Thoracic aorta (tissue), 2 donors: ENCODE data around the gene MTG1. TPM values are rescaled to one million over a fixed set of nuclear protein-coding genes. Genes with fewer than 3 reads are reported as not detected.

Source experiments
- ATAC-seq: fragments of 150-250 bp; one replicate; pipeline ENCODE4 v1.8.0; 2017; ENCODE audit warnings: low read depth; ENCODE audit not compliant: insufficient number of reproducible peaks, low FRiP score
- DNase-seq: peaks from one replicate; pipeline ENCODE4 v3.0.0-alpha.2; 2020; ENCODE audit warnings: low spot score
- H3K27ac ChIP-seq, 2 donors: fragments of 200-600 bp; sonication (generic); 1 replicate in 1 of 2; 2 replicates in 1 of 2; pipeline ENCODE4 v1.5.1; 2016; ENCODE audit warnings: mild to moderate bottlenecking in 2 of 2, moderate library complexity in 2 of 2
- H3K27me3 ChIP-seq: fragments of 200-600 bp; sonication (generic); replicated peaks from 2 replicates; pipeline ENCODE4 v1.6.0; 2016; ENCODE audit warnings: mild to moderate bottlenecking; ENCODE audit not compliant: insufficient read depth
- H3K36me3 ChIP-seq: fragments of 200-600 bp; sonication (generic); one replicate; pipeline ENCODE4 v1.5.1; 2016
- H3K4me1 ChIP-seq, 2 donors: fragments of 200-600 bp; sonication (generic); 1 replicate in 1 of 2; 2 replicates in 1 of 2; pipeline versions ENCODE4 v1.5.1 to v1.6.0; 2016; ENCODE audit warnings: low read depth in 2 of 2, mild to moderate bottlenecking in 1 of 2; ENCODE audit not compliant: control insufficient read depth in 1 of 2
- H3K4me3 ChIP-seq: fragments of 200-600 bp; sonication (generic); 2 replicates; pipeline ENCODE4 v1.5.1; 2016; ENCODE audit warnings: mild to moderate bottlenecking
- H3K9me3 ChIP-seq: fragments of 200-600 bp; sonication (generic); 2 replicates; pipeline ENCODE4 v1.5.1; 2016
- CTCF ChIP-seq: fragments of 200-600 bp; sonication (generic); IDR thresholded peaks from one replicate; pipeline ENCODE4 v1.5.1; 2019; ENCODE audit warnings: antibody characterized with exemption
- total RNA-seq, 2 donors: library from RNA; depleted of rRNA; stranded (reverse); fragments of >200 nt; gene quantifications; one replicate each; pipeline versions ENCODE4 v1.1.0 to v1.2.3, GENCODE V29; 2016

MTG1 gene
- total RNA-seq, 2 donors from 2014 or later = 18.0 to 18.6 TPM

DNA sequence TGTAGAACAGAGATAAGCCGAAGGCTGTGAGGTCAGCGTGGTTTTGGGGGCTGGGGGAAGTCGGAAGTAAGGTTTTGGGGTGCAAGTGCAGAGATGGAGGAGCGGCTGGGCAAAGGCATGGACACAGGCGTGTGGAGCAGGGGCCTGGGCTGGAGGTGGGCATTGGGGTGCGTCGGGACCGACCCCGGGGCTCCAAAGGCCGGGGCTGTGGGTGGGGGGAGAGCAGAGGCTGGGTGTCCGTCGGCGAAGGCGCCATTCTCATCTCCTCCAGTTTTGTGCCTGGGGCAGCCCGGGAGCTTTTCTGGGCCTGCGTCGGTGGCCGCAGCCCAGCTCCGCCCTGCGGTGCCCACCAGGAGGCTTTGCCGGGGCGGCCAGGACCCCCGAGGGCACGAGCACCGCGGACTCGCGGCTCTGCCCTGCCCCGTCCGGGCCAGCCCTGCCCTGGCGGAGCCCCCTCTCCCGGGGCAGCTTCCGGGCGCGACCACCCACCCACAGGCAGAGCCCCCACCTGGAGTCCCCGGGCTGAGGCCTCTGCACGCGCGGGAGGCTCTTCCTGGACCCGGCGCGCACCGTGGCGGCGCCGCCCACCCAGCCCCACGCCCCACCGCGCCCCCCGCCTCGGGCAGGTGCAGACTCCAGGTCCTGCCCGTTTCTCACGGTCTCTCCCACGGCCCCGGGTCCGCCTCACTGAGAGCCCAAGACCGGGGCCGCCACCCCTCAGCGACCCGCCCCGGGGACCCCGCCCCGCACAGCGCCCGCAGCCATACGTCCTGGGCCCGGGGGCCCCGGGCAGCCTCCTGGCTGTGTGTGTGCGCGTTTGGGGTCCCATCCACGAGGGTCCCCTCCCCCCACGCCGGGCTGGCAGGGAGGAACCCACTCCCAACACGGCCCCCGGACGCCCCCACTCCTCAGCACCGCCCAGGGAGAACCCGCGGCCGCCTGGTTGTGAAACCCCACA lies 52.1 kb downstream of the MTG1 start:
- H3K4me3 ChIP-seq = no peak overlapping the region
- H3K9me3 ChIP-seq = peaks cover 31% of the 10 kb centered on the region
- TF ChIP-seq CTCF = no peak
- ATAC-seq (no peak), DNase-seq (no peak)
- H3K27me3 ChIP-seq = no peaks in the 10 kb centered on the region
- no peaks in the 10 kb centered on the region for H3K4me1 ChIP-seq
- H3K36me3 ChIP-seq = peaks cover 6% of the 10 kb centered on the region
- H3K27ac ChIP-seq = no peak overlapping the region

DNA sequence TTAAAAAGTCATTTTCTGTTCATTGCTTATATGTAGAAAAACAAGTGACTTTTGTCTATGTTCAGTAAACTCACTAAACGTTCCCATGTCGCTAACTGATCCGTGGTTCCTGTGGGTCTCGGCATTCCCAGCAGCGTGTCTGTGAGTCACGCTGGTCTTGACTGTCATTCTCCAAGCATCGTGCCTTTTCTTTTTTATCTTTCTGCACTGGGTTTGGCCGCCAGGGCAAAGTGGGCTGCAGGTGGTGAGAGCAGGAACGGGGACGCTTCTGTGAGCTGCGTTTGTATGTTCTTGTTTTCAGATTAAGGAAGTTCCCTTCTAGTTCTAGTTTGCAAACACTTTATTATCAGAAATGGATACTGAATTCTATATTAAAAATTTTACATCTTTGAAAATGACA lies 53.0 kb downstream of the MTG1 start:
- Histone ChIP-seq H3K27ac (no peak overlapping the region), H3K27me3 (no peaks in the 10 kb centered on the region), H3K9me3 (peaks cover 31% of the 10 kb centered on the region), H3K36me3 (peaks cover 6% of the 10 kb centered on the region), H3K4me1 (no peaks in the 10 kb centered on the region), H3K4me3 (no peak overlapping the region)
- no peak for DNase-seq
- no peak for TF ChIP-seq CTCF
- ATAC-seq = no peak

DNA sequence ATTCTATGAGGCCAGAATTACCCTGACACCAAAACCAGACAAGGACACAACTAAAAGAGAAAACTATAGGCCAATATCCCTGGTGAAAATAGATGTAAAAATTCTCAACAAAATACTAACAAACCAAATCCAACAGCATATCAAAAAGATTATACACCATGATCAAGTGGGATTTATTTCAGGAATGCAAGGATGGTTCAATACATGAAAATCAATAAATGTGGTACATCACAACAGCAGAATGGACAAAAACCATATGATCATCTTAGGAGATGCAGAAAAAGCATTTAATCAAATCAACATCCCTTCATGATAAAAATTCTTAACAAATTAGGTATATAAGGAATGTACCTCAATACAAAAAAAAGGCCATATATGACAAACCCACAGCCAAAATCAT lies 54.2 kb downstream of the MTG1 start:
- ATAC-seq (no peak), DNase-seq (no peak)
- peaks cover 31% of the 10 kb centered on the region for H3K9me3 ChIP-seq
- H3K27ac ChIP-seq = no peak overlapping the region
- H3K4me1 ChIP-seq = no peaks in the 10 kb centered on the region
- no peak for TF ChIP-seq CTCF
- H3K27me3 ChIP-seq = no peaks in the 10 kb centered on the region
- H3K4me3 ChIP-seq = no peak overlapping the region
- H3K36me3 ChIP-seq = no peaks in the 10 kb centered on the region

DNA sequence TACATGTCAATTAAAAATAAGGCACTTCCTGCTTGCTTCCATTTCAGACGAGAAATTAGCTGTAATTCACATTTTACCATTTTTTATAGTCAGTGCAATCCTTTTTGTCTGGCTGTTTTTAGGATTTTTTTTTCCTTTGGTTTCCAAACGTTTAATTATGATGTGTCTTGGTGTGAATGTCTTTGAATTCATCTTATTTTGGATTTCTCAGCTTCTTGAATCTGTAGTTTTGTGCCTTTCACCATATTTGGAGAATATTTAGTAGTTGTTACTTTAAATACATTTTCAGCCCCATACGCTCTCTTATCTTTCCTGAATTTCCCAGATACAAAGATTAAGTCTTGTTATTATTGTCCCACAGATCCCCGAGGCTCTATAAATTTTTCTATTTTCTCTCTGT lies 57.4 kb downstream of the MTG1 start:
- ATAC-seq = no peak
- no peaks in the 10 kb centered on the region for H3K36me3 ChIP-seq
- TF ChIP-seq CTCF = no peak
- H3K4me3 ChIP-seq = no peak overlapping the region
- no peak for DNase-seq
- peaks cover 30% of the 10 kb centered on the region for H3K9me3 ChIP-seq
- no peaks in the 10 kb centered on the region for H3K27me3 ChIP-seq
- H3K27ac ChIP-seq = no peak overlapping the region
- H3K4me1 ChIP-seq = no peaks in the 10 kb centered on the region

DNA sequence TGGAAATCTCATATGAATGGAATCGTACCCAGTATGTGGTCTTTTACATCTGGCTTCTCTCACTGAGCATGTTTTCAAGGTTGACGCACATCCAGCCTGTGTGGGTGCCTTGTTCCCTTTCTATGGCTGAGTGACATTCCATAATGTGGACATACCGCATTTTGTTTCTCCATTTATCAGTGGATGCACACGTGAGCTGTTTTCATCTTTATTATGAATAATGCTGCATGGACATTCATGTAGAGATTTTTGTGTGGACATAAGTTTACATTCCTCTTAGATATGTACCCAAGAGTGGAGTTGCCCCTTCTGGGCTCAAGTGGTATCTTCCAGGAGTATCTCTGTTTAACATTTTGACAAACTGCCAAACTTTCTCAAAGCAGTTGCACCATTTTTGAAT lies 58.5 kb downstream of the MTG1 start:
- no peak for TF ChIP-seq CTCF
- H3K27ac ChIP-seq = no peak overlapping the region
- DNase-seq (no peak), ATAC-seq (no peak)
- no peaks in the 10 kb centered on the region for H3K27me3 ChIP-seq
- H3K4me3 ChIP-seq = no peak overlapping the region
- H3K4me1 ChIP-seq = no peaks in the 10 kb centered on the region
- peaks cover 19% of the 10 kb centered on the region for H3K9me3 ChIP-seq
- H3K36me3 ChIP-seq = no peaks in the 10 kb centered on the region
